Measurements from ENCODE around the gene TAF1D.
A peak's percentile ranks its signal among the peaks of the same experiment; 100 is the strongest.
"Not testable (repeated sequence)": the region's sequence is repeated elsewhere in the genome, so short reads cannot be mapped to it uniquely, and the experiment has no call there.

TAF1D gene

DNA sequence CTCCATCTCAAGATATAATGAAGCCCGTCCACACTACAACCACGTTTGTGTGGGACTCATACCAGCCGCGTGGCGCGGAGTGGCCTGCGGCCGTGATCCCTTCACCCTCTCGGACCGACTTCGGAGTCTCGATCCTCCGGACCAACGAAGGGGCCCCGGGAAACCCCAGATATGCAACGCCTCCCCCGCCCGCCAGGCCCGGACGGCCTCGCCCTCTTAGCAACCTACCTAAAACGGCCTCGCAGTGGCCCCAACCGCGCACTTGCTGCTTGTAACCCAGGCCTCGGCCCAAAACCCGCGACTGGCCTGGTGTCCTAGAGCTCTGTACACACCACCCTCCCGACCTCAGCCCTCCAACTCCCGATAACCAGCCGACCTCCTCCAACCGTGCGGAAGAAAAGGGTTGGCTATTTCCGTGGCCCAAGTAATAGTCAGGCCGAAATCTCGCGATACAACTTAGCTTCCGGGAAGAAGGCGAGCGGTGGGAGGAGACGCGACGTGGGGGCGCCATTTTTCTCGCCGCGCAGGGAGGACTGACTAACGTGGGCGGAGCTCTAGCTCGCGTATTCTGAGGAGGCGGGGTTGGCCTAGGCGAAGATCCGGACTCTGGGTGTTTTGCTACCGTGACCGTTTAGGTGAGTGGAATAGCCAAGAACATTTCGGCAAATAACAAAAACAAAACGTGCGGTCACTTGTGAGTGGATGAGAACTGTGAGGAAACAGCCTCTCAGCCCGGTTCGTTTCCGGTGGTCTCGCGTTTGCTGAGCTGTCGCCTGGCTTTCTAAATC is at the start of gene TAF1D, which contains the start of gene C11orf54:
TSS of gene TAF1D (minus strand) at position 402 of the 788 bp plus-strand sequence. CDS start 2,191 bp downstream, outside the sequence.
TSS of gene C11orf54 (plus strand) at position 579 of the 788 bp plus-strand sequence. CDS start 5,722 bp downstream, outside the sequence.
- peak; percentile 97 for DNase-seq

DNA sequence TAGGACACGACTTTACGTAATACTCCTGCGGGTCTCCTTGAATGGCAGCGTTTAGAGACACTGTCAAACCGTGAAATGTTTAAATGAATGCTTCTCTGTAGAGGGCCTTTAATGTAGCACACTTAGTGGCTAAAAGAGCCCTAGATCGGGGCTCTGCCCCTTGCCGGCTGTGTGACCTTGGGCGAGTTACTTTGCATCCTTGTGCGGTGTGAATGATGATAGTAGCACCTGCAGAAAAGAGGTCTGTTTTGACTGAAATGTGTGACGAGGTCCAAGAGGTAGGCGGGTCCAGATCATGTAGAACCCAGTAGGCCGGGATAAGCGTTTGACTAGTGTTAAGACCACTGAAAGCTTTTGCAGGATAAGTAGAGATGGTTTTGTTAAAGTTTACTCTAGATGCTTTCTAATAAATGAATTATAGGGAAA is 43.7 kb upstream of the TAF1D start:
- no peak for DNase-seq

GRCh38 chr11:93784145-93784934 is 43.0 kb upstream of the TAF1D start, which contains the start of gene MED17:
Gene MED17 (plus strand): TSS chr11:93784282. CDS start chr11:93784514, 232 bp downstream.
- peak; percentile 87 for DNase-seq

DNA sequence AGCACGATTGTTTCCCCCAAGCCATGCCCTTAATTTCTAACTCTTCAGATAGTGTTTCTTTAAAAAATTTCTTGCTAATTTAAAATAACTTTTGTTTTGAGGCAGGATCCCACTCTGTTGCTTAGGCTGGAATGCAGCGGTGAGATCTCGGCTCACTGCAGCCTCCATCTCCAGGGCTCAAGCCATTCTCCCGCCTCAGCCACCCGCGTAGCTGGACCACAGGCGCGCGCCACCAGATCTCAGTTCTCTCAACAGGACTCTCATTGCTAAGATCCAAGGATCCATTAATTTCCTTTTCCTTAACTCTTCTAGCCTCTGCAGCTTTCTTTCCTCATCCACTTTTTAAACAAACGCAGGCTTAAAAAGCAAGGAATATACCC is 42.5 kb upstream of the TAF1D start:
- DNase-seq, result no peak

DNA sequence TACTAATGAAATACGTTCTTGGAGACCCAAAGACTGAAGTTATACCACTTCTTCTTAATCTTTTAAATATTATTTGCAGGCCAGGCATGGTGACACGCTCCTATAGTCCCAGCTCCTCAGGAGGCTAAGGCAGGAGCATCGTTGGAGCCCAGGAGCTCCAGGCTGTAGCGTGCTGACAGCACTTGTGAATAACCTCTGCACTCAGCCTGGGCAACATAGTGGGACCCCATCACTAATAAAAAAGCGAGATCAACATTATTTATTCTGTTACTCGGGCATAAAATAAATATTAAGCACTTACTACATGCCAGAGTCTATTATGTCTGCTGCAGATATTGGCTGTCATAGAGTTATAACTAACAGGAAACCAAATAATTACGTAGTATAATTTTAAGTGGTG is 42.1 kb upstream of the TAF1D start:
- DNase-seq, result no peak

- no peak for DNase-seq
These were observed 34.0 kb upstream of the TAF1D start for GRCh38 chr11:93775289-93775688.

DNA sequence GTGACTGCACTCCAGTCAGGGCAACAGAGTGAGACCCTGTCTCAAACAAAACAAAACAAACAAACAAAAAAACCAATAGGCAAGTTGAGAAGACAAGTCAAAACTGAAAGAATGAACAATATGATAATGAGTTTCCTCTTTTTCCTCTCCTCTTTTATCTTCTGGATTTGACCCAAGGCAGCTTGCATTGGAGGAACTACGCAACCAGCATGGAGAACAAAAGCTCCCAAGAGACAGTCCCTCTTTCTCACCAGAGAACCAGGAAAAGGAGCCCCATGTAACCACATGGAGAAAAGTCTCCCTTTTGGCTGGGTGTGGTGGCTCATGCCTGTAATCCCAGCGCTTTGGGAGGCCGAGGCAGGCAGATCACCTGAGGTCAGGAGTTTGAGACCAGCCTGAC is 33.3 kb upstream of the TAF1D start:
- DNase-seq, result not testable (repeated sequence)

- no peak for DNase-seq
These were observed 32.4 kb upstream of the TAF1D start for GRCh38 chr11:93773601-93774200.

DNA sequence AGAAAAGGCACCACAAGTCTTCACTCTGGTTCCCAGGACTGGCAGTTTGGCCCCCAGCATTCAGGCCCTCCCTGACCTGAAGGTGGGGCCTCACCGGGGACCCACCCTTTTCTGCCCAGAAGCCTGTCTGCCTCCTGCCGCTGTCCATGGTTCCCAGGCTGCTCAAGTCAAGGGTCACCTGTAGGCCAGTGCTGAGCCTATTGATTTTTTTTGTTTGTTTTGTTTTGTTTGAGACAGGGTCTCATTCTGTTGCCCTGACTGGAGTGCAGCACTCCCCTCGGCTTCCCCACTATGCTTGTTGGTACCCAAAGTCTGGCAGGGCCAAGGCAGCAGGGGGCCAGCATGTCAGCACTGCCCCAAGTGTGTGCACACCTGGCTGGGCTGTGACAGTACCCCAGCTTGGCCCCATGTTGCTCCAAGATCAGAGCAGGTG is 31.8 kb upstream of the TAF1D start:
- DNase-seq, result no peak

DNA sequence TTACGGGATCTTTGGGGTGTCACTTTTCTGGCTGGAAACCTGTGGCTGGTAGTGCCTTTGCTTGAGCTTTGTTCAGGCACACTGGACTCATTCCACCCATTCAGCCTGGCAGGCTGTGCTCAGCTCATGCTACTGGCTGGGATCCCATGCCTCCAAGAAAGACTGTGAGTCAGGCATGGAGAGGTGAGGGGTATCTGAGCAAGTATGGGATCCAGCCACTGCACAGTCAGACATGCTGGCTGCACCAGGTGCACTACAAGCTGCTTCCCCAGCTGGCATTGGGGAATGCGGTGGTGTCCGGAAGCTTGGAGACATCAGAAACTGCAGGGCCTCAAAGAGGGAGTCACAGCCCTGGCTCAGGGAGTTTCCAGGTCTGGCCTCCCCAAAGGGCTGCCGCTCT is 30.8 kb upstream of the TAF1D start:
- DNase-seq, result no peak

DNA sequence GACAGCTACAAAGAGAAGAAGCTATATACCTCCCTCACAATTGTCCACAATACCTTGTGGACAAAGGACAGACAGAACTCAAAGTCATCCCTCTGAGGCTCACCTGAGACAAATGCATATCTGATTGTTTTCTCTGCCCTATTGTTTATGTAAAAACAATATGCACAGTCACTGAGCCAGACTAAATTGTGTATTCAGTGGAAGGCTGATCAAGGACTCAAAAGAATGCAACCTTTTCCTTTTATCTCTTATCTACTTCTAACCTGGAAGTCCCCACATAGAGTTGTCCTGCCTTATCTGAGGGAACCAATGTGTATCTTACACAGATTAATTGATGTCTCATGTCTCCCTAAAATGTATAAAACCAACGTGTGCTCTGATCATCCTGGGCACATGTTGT is 28.9 kb upstream of the TAF1D start:
- DNase-seq, result no peak

GRCh38 chr11:93767018-93767417 is 25.7 kb upstream of the TAF1D start:
- DNase-seq, result no peak

DNA sequence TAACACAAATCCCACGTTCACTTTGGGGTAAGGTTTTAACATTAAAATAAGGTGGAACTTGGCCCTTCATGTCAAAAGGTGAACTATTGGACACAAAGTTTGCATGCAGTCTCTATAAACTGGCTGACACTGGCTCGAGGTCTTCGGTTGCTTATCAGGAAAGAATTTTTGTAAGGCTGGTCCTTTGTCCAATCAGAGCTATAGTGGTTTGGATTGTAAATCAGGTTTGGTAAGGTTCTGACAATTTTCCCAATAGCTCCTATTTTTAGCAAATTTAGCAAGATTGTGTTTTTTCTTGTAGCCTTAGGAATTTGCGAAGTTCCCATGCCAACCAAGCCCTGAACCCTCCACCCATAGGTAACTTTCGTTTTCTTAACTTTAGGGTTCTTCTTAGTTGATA is 25.2 kb upstream of the TAF1D start:
- DNase-seq, result no peak

GRCh38 chr11:93765551-93765950 is 24.3 kb upstream of the TAF1D start:
- DNase-seq, result no peak

GRCh38 chr11:93761910-93762309 is 20.6 kb upstream of the TAF1D start:
- DNase-seq, result no peak

DNA sequence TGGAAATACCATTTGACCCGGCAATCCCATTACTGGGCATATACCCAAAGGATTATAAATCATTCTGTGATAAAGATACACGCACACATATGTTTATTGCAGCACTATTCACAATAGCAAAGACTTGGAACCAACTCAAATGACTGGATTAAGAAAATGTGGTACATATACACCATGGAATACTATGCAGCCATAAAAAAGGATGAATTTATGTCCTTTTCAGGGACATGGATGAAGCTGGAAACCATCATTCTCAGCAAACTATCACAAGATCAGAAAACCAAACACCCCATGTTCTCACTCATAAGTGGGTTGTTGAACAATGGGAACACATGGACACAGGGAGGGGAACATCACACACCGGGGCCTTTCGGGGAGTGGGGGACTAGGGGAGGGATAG is 17.8 kb upstream of the TAF1D start:
- not testable (repeated sequence) for DNase-seq

- no peak for DNase-seq
These were observed 16.9 kb upstream of the TAF1D start for GRCh38 chr11:93757924-93758865.

DNA sequence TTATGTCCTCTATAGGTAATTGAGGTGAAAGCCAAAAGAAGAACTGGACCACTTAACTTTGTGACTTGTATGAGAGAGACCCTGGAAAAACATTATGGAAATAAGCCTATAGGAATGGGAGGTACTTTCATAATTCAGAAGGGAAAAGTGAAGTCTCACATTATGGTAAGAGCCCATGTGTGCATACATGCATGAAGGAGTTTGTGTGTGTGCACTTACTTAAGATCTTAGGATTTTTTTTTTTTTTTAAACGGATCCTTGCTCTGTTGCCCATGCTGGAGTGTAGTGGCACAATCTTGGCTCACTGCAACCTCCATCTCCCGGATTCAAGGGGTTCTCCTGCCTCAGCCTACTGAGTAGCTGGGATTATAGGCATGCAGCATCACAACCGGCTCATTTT is 16.0 kb upstream of the TAF1D start:
- no peak for DNase-seq

DNA sequence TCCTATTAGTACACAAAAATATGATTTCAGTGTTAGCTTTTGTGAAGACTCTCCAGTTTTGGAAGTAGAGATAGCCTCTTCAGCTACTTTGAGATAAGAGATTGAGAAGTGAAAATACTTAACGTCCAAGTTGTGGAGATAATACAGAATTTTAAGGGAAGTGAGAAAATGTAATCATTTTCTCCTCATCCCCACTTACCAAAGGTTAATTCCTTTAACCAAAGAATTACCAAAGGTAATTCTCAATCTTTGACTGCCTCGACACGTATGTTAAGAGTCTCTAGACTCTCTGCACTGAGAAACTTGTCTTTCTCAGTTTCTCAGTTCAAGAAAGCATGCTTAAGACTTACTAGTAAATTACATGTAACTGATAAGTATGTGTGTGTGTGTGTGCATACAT is 15.5 kb upstream of the TAF1D start:
- no peak for DNase-seq

- no peak for DNase-seq
These were observed 11.9 kb upstream of the TAF1D start for GRCh38 chr11:93753241-93753640.

DNA sequence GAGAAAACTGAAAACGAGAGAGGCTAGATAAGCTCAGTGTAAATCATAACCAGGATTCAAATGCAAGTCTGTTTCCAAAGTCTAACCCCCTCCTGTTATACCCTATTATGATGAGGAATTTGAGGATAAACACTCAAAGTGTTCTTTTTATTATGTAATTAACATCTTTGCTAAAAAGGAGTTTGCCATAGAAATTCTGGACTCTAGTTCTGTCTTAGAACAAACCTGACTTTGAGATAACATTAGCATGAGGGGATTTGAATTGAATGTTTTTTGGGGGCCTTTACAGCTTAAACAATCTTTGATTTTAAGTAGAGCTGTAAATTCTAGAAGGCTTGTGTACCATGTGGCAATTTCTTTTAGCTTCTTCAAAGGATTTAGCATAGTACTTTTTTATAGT is 9.7 kb upstream of the TAF1D start:
- no peak for DNase-seq

- DNase-seq, result no peak
These were observed 5.8 kb upstream of the TAF1D start for GRCh38 chr11:93747122-93747521.
